Activated CD8-positive, alpha-beta T cell treated with anti-CD3 and anti-CD28 coated beads for 36 hours (primary cell): ENCODE measurements around the gene SYNJ1. TPM values are rescaled to one million over a fixed set of nuclear protein-coding genes. Genes with fewer than 3 reads are reported as not detected.
"Not testable (repeated sequence)": the region's sequence is repeated elsewhere in the genome, so short reads cannot be mapped to it uniquely, and the experiment has no call there.

Experiments used
- ATAC-seq: fragments of 200-7000 bp; cut with Tn5 transposase; one replicate; pipeline ENCODE4 v1.10.0; 2021; ENCODE audit warnings: mild to moderate bottlenecking, moderate library complexity
- CTCF ChIA-PET: fragments of 350-600 bp; sonication (Branson Sonifier 250); formaldehyde crosslinking; loops from one replicate; lab custom pipeline; 2021; ENCODE audit warnings: antibody characterized with exemption; lab: Charles Lee
- POLR2A ChIA-PET: fragments of 350-600 bp; sonication (Branson Sonifier 250); formaldehyde crosslinking; loops from one replicate; lab custom pipeline; 2021; ENCODE audit warnings: antibody characterized with exemption; lab: Charles Lee
- DNase-seq: peaks from one replicate; pipeline ENCODE4 v3.0.0-alpha.2; 2020
- H3K27ac Mint-ChIP-seq: one replicate; pipeline ENCODE4 v1.8.0; 2021; ENCODE audit warnings: mild to moderate bottlenecking, mixed read lengths
- H3K27me3 Mint-ChIP-seq: one replicate; pipeline ENCODE4 v1.8.0; 2021; ENCODE audit warnings: mixed read lengths
- H3K36me3 Mint-ChIP-seq: one replicate; pipeline ENCODE4 v1.8.0; 2021; ENCODE audit warnings: low read depth, mixed read lengths
- H3K4me1 Mint-ChIP-seq: one replicate; pipeline ENCODE4 v1.8.0; 2021; ENCODE audit warnings: low read depth, mixed read lengths
- H3K4me3 Mint-ChIP-seq: one replicate; pipeline ENCODE4 v1.8.0; 2021; ENCODE audit warnings: mild to moderate bottlenecking, moderate library complexity, mixed read lengths
- H3K9me3 Mint-ChIP-seq: one replicate; pipeline ENCODE4 v1.8.0; 2021; ENCODE audit warnings: mixed read lengths
- intact Hi-C: fragments of 100-400 bp; cut with micrococcal nuclease; formaldehyde crosslinking; loops from one replicate; pipeline ENCODE4 v1.10.0; 2022
- total RNA-seq, 2 experiments: library from RNA; stranded (reverse); gene quantifications; one replicate each; pipeline ENCODE4 v1.2.3, GENCODE V29; 2021
- TF ChIP-seq, protein P1 (sequence below): fragments of 200-600 bp; IDR thresholded peaks from one replicate; pipeline ENCODE4 v1.8.0; 2022; ENCODE audit warnings: antibody characterized with exemption, mild to moderate bottlenecking

Gene SYNJ1
- total RNA-seq, 2 experiments from 2014 or later, result 8.7 to 10.9 TPM

DNA sequence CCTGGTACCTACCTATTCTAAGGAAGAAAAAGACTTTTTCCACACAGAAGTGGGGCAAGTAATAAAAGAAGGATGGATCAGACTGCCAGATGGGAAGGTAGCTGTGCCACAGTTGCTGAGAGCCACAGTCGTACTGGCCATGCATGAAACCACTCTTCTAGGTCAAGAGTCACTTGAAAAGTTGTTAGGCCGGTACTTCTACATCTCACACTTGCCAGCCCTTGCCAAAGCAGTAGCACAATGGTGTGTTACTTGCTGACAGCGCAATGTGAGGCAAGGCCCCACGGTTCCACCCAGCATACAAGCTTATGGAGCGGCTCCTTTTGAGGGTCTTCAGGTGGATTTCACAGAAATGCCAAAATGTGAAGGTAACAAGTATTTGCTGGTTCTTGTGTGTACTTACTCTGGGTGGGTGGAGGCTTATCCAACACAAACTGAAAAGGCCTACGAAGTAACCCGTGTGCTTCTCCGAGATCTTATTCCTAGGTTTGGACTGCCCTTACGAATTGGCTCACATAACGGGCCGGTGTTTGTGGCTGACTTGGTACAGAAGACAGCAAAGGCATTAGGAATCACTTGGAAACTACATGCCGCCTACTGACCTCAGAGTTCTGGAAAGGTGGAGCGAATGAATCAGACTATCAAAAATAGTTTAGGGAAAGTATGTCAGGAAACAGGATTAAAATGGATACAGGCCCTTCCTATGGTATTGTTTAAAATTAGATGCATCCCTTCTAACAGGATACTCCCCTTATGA lies 66.6 kb downstream of the SYNJ1 start:
- POLR2A ChIA-PET, intact Hi-C loops, H3K4me1 Mint-ChIP-seq, DNase-seq, H3K27me3 Mint-ChIP-seq, ATAC-seq, H3K27ac Mint-ChIP-seq, H3K4me3 Mint-ChIP-seq: not testable (repeated sequence)
- H3K36me3 Mint-ChIP-seq, result peaks cover 44% of the 10 kb centered on the region
- peaks cover 17% of the 10 kb centered on the region for H3K9me3 Mint-ChIP-seq
- CTCF ChIA-PET, result interaction anchor here (0.6 kb wide), 1 partner anchor 145 kb away, joined by 3 read pairs; no protein-coding TSS in a partner anchor

DNA sequence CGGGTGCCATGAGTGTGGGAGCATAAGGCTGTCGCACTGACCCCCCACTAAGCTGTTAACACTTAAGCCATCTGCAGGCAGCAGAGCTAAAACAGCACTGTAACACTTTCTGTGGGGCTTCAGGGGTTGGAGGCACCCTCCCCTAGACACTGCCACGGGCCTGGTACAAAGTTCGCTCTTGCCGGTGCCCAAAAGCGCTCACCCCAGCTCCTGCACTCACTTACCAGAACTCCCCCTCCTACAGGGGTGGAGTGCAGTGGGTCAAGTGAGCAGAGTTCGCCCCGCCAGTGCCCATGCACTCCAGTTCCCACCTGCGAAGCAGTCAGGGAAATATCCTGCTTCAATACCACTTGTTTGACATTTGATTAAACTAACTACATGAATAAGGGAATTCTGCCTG lies 69.3 kb downstream of the SYNJ1 start:
- intact Hi-C loops, result no loop called here
- TF ChIP-seq, protein P1, sequence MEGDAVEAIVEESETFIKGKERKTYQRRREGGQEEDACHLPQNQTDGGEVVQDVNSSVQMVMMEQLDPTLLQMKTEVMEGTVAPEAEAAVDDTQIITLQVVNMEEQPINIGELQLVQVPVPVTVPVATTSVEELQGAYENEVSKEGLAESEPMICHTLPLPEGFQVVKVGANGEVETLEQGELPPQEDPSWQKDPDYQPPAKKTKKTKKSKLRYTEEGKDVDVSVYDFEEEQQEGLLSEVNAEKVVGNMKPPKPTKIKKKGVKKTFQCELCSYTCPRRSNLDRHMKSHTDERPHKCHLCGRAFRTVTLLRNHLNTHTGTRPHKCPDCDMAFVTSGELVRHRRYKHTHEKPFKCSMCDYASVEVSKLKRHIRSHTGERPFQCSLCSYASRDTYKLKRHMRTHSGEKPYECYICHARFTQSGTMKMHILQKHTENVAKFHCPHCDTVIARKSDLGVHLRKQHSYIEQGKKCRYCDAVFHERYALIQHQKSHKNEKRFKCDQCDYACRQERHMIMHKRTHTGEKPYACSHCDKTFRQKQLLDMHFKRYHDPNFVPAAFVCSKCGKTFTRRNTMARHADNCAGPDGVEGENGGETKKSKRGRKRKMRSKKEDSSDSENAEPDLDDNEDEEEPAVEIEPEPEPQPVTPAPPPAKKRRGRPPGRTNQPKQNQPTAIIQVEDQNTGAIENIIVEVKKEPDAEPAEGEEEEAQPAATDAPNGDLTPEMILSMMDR, result no peak
- Mint-ChIP-seq H3K4me1 (no peaks in the 10 kb centered on the region), H3K4me3 (no peak overlapping the region), H3K36me3 (peaks cover 20% of the 10 kb centered on the region), H3K9me3 (no peaks in the 10 kb centered on the region), H3K27me3 (no peaks in the 10 kb centered on the region), H3K27ac (no peak overlapping the region)
- no peak for DNase-seq
- ChIA-PET POLR2A (interaction anchor here (1.5 kb wide), 1 partner anchor 113 kb away, joined by 3 read pairs; the partner anchor contains the start of gene PAXBP1), CTCF (interaction anchor here (0.9 to 3.3 kb wide), 3 partner anchors 13 to 167 kb away, joined by 3 to 20 read pairs (median 6); no protein-coding TSS in a partner anchor)
- ATAC-seq, result no peak

DNA sequence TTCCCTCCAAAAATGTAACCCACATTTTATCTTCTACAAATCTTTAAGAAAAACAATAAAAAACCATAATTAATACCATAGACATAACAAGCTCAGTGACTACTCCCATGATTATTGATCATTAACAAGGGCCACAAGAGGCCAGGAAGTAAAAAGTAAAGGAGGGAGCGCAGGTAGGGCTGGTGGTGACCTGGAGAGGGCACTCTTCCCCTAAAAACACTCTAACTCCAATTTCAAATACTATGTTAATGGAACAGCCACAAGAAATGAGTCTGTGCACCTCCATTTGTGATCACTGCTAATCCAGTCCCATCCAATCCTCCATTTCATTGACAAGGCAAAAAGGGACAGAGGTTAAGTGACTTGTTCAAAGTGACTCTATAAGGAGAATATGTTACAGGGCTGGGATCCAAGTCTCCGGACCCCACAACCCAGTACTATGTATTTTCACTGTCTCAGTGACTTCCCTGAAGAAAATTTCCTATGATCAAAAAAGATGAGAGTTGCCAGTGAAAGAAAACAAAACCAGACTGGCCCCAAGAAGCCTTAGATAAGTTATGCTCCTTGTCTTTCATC lies 74.4 kb downstream of the SYNJ1 start:
- TF ChIP-seq, protein P1, result peak; percentile 69
- Mint-ChIP-seq H3K4me3 (no peak overlapping the region), H3K9me3 (no peaks in the 10 kb centered on the region), H3K36me3 (peaks cover 10% of the 10 kb centered on the region), H3K27ac (no peak overlapping the region), H3K4me1 (peaks cover 11% of the 10 kb centered on the region), H3K27me3 (no peaks in the 10 kb centered on the region)
- CTCF ChIA-PET, result interaction anchor here (0.5 to 1.3 kb wide), 19 partner anchors 10 to 700 kb away, joined by 3 to 6 read pairs (median 3); a partner anchor contains a TSS
- POLR2A ChIA-PET, result no interaction called here
- intact Hi-C loops, result loop anchor here (2.0 kb wide), 1 partner anchor 173 kb away; no protein-coding TSS in a partner anchor
- peak; percentile 51 for DNase-seq
- peak; percentile 75 for ATAC-seq

DNA sequence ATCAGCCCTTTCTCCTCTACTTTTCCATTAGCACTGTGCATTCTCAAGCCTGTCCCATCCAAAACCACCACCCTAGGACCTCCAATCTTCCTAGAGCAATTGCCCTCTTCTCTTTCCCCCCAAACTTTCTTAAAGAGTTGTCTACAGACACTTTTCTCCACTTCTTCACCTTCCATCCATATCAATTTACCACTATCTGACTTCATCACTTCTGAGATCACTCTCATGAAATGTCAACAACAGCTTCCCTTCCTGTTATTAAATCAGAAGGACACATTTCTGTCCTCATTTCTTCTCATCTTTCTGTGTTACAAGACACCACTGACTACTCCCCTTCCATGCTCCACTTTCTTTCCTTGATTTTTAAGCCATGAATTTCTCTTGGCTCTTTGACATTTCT lies 79.6 kb downstream of the SYNJ1 start:
- peaks cover 11% of the 10 kb centered on the region for H3K4me1 Mint-ChIP-seq

More for the DNA sequence above, 79.6 kb downstream of the SYNJ1 start:
- CTCF ChIA-PET, result interaction anchor here (0.7 kb wide), 2 partner anchors 9 to 178 kb away, joined by 3 to 4 read pairs; no protein-coding TSS in a partner anchor
- Mint-ChIP-seq H3K9me3 (no peaks in the 10 kb centered on the region), H3K27ac (no peak overlapping the region), H3K4me3 (no peak overlapping the region), H3K27me3 (no peaks in the 10 kb centered on the region), H3K36me3 (peaks cover 6% of the 10 kb centered on the region)
- no peak for DNase-seq
- TF ChIP-seq, protein P1, result no peak
- no peak for ATAC-seq
- POLR2A ChIA-PET, result no interaction called here
- intact Hi-C loops, result no loop called here
